Type B pancreatic cell (in vitro differentiated cells): ENCODE measurements around the gene POLN. TPM values are rescaled to one million over a fixed set of nuclear protein-coding genes. Genes with fewer than 3 reads are reported as not detected.

Source experiments
- DNase-seq: peaks from one replicate; pipeline ENCODE4 v3.0.0; 2021; ENCODE audit warnings: mixed read lengths; ENCODE audit not compliant: unreplicated experiment; ENCODE audit errors: extremely low spot score
- H3K27ac Mint-ChIP-seq: 2 replicates; pipeline ENCODE4 v1.8.0; 2021; ENCODE audit warnings: mild to moderate bottlenecking, mixed read lengths
- H3K27me3 Mint-ChIP-seq: 2 replicates; pipeline ENCODE4 v1.8.0; 2021; ENCODE audit warnings: mixed read lengths
- H3K36me3 Mint-ChIP-seq: 2 replicates; pipeline ENCODE4 v1.8.0; 2021; ENCODE audit warnings: mixed read lengths
- H3K4me1 Mint-ChIP-seq: one replicate; pipeline ENCODE4 v1.8.0; 2021; ENCODE audit warnings: mixed read lengths; ENCODE audit not compliant: unreplicated experiment
- H3K4me3 Mint-ChIP-seq: 2 replicates; pipeline ENCODE4 v1.8.0; 2021; ENCODE audit warnings: mild to moderate bottlenecking, mixed read lengths
- H3K9me3 Mint-ChIP-seq: 2 replicates; pipeline ENCODE4 v1.8.0; 2021; ENCODE audit warnings: mixed read lengths
- CTCF ChIP-seq: fragments of 200-600 bp; sonication (generic); conservative IDR thresholded peaks from 2 replicates; pipeline ENCODE4 v1.5.0; 2021; ENCODE audit warnings: antibody characterized with exemption, mild to moderate bottlenecking
- total RNA-seq: library from RNA; stranded (reverse); gene quantifications from 2 replicates; pipeline ENCODE4 v1.2.1, GENCODE V29; 2021; ENCODE audit warnings: low replicate concordance

POLN gene
- total RNA-seq, 1 donor from 2014 or later: 4.1 TPM

- H3K36me3 Mint-ChIP-seq: no peaks in the 10 kb centered on the region
- no peak for DNase-seq
- no peaks in the 10 kb centered on the region for H3K27me3 Mint-ChIP-seq
- no peaks in the 10 kb centered on the region for H3K4me1 Mint-ChIP-seq
- no peaks in the 10 kb centered on the region for H3K9me3 Mint-ChIP-seq
- H3K27ac Mint-ChIP-seq: no peak overlapping the region
- no peak for TF ChIP-seq CTCF
- H3K4me3 Mint-ChIP-seq: no peak overlapping the region
These were observed 64.4 kb downstream of the POLN start for GRCh38 chr4:2177443-2178093.

- Mint-ChIP-seq H3K27ac (no peak overlapping the region), H3K27me3 (no peaks in the 10 kb centered on the region), H3K9me3 (no peaks in the 10 kb centered on the region), H3K4me1 (no peaks in the 10 kb centered on the region), H3K36me3 (no peaks in the 10 kb centered on the region), H3K4me3 (no peak overlapping the region)
- no peak for TF ChIP-seq CTCF
- DNase-seq: no peak
These were observed 65.8 kb downstream of the POLN start for GRCh38 chr4:2175990-2176698.

GRCh38 chr4:2174061-2174460 is 67.9 kb downstream of the POLN start:
- no peaks in the 10 kb centered on the region for H3K4me1 Mint-ChIP-seq
- no peaks in the 10 kb centered on the region for H3K36me3 Mint-ChIP-seq
- no peaks in the 10 kb centered on the region for H3K9me3 Mint-ChIP-seq
- DNase-seq: no peak
- no peak overlapping the region for H3K27ac Mint-ChIP-seq
- no peak for TF ChIP-seq CTCF
- no peaks in the 10 kb centered on the region for H3K27me3 Mint-ChIP-seq
- H3K4me3 Mint-ChIP-seq: no peak overlapping the region

- H3K27ac Mint-ChIP-seq: no peak overlapping the region
- no peak for TF ChIP-seq CTCF
- no peaks in the 10 kb centered on the region for H3K36me3 Mint-ChIP-seq
- no peak overlapping the region for H3K4me3 Mint-ChIP-seq
- no peaks in the 10 kb centered on the region for H3K4me1 Mint-ChIP-seq
- H3K27me3 Mint-ChIP-seq: no peaks in the 10 kb centered on the region
- no peaks in the 10 kb centered on the region for H3K9me3 Mint-ChIP-seq
- DNase-seq: no peak
These were observed 69.2 kb downstream of the POLN start for GRCh38 chr4:2172627-2173231.

GRCh38 chr4:2172161-2172560 is 69.8 kb downstream of the POLN start:
- H3K27ac Mint-ChIP-seq: no peak overlapping the region
- H3K36me3 Mint-ChIP-seq: no peaks in the 10 kb centered on the region
- no peak overlapping the region for H3K4me3 Mint-ChIP-seq

More at GRCh38 chr4:2172161-2172560, 69.8 kb downstream of the POLN start:
- Mint-ChIP-seq H3K9me3 (no peaks in the 10 kb centered on the region), H3K4me1 (no peaks in the 10 kb centered on the region), H3K27me3 (no peaks in the 10 kb centered on the region)
- TF ChIP-seq CTCF: no peak
- DNase-seq: no peak
